Dermis blood vessel endothelial cell (primary cell): ENCODE measurements around the gene RPP30. TPM values are rescaled to one million over a fixed set of nuclear protein-coding genes. Genes with fewer than 3 reads are reported as not detected.

ENCODE experiments used
- DNase-seq: peaks from one replicate; pipeline ENCODE4 v3.0.0; 2010
- total RNA-seq: library from RNA; depleted of rRNA; stranded (reverse); fragments of >200 nt; gene quantifications from 2 replicates; pipeline ENCODE4 v1.2.3, GENCODE V29; 2014

Gene RPP30
- total RNA-seq, 1 donor from 2014 or later, result 38.6 TPM

GRCh38 chr10:90947030-90947960, 75.5 kb downstream of the RPP30 start:
- DNase-seq, result peak; percentile 67

Other genes starting within 250 kb of the RPP30 start
- 0.09 TPM in 1 of 2 replicates, not detected in the other for gene HTR7, start 13.9 kb upstream of the RPP30 start, total RNA-seq
- 441 and 829 TPM in 2 replicates for gene ANKRD1, start 49.1 kb downstream of the RPP30 start, total RNA-seq